GM18858 (cell line): ENCODE data around the gene NRGN.

Experiments used
- ATAC-seq: cut with Tn5 transposase; IDR thresholded peaks from one replicate; pipeline ENCODE4 v1.9.1; 2021; ENCODE audit not compliant: unreplicated experiment

The NRGN gene

DNA sequence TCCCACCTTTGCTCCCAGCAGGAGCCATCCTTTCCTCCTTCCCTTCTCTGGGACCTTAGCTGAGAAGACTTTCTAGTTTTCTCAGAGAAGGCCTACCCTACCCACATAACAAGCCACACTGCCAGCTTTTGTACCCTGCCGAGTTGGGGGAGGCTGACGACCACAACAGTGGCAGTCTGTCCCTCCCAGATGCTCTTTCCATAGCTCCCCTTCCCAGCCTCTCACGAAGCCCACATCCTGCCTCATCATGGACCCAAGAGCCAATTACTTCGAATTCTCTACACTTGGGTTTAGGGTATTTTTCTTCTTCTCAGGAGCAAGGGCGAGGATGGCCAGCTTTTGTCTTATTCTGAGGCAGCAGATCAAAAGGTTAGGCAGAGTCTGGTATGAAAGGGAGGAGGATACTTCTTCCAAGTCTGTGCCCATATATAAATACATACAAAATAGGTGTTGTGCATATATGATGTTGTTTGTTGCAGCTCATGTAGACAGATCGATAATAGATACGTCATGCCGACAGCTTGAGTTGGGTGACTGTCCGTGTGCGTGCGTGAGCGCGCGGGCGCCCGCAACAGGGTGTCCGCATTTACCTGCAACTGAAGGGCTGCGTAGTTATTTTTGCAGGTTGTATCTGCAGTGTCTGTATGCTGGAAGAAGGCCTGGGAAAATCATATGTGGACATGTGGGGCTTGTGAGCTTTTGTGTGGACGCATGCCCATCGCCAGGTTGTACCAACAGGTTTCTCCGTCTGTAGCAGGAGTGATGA lies 846 bp upstream of the NRGN start:
- ATAC-seq, result no peak

DNA sequence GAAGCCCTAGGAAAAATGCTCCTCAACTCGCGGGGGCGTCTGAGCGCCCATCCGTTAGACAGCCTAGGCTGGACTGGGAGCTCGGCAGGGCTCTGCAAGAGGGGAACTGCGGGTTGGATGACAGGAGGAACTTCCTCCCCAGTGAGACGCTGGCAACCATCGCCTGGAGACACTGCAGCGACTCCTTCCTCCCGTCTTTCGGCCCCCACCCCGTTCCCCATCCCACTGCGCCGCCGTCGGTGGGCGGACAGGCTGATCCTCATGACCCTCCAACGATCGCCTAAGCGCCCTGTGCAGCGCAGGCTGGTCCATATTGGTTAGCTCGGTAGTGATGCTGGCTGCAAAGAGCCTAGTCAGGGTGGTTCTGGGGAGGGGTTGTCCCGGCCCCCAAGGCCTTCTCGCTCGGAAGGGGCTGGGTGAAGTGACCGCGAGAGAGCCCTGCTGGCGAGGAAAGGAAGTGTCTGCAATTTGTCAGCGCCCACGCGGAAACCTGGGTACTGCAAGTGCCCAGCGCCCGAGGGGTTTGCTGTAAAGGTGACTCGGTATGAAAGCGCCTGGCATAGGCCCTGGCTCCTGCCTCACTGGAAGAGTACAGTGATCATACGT lies 638 bp downstream of the NRGN start:
- no peak for ATAC-seq

DNA sequence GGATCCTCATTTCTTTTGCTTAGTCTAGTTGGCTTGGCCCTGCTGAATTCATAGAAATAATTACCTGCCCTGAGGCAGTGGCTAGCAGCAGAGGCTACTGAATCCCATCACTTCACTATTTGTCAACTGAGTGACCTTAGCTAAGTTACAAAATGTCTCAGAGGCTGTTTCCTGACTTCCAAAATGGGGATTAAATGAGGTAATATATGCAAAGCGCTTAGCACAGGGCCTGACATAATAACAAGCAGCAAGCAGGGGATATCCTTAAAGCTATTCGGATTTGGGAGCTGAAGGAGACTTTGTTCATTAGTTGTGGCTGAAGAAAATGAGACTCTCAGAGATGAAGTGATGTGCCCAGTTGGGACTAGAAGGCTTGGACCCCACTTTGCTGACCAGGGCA lies 2.8 kb downstream of the NRGN start:
- no peak for ATAC-seq

DNA sequence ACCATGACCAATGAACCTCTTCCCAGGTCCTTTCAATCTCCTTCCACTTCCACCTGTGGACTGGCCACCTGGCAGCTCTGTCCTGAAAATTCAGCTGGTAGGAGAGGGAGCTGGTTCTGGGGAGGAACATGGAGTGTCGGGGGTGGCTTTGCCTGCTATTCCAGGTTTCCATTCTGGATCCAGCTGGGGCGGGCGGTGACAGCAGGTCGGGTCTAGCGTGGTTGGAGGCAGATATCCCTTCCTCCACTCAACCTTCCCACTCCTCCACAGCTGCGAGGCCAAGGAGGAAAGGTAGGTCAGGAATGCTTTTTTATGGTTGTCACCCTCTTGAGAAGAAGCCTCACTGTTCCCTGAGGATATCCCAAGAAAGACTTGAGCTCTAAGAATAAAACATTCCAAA lies 3.3 kb downstream of the NRGN start:
- ATAC-seq, result no peak

DNA sequence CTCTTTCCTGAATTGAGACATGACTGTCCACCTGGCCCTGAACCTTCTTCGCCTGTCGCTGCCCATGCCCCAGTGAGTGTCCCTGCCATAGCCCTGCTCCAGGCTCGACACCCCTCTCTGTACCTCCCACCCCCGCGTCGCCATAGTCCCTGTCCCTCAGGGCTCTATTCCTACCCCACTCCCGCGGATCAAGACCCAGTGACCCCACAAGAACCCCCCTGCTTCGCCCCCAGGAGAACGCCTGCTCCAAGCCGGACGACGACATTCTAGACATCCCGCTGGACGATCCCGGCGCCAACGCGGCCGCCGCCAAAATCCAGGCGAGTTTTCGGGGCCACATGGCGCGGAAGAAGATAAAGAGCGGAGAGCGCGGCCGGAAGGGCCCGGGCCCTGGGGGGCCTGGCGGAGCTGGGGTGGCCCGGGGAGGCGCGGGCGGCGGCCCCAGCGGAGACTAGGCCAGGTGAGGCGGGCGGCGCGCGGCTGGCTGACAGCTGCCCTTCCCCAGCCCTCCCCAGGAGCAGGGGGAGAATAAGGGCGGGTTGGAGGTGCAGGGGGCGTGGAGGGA lies 5.6 kb downstream of the NRGN start:
- ATAC-seq, result no peak

DNA sequence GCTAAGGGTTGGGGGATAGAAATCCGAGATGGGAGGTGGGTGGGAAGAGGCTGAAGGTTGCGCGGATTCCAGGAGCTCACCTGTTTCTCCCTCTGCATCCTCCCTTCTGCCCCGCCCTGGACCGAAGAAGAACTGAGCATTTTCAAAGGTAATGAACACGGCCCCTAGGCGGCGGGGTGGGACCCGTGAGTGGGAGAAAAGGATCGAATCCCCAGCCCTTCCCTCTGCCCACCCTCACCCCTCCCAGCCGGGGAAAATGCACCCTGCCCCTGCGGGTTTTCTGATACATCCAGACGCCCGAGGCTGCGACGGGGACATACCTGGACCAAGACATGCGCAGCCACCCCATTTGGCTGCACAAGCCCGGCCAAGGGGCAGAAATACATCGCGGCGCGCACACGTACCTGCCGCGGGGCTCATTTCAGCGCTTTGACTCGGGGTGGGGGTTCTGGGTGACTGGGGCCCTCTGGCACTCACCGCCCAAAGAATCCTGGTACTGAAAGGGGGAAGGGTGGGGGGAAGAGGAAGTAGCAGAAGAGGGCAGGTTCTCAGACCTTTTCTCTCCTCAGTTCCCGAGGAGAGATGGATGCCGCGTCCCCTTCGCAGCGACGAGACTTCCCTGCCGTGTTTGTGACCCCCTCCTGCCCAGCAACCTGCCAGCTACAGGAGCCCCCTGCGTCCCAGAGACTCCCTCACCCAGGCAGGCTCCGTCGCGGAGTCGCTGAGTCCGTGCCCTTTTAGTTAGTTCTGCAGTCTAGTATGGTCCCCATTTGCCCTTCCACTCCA lies 6.3 kb downstream of the NRGN start:
- ATAC-seq, result no peak

DNA sequence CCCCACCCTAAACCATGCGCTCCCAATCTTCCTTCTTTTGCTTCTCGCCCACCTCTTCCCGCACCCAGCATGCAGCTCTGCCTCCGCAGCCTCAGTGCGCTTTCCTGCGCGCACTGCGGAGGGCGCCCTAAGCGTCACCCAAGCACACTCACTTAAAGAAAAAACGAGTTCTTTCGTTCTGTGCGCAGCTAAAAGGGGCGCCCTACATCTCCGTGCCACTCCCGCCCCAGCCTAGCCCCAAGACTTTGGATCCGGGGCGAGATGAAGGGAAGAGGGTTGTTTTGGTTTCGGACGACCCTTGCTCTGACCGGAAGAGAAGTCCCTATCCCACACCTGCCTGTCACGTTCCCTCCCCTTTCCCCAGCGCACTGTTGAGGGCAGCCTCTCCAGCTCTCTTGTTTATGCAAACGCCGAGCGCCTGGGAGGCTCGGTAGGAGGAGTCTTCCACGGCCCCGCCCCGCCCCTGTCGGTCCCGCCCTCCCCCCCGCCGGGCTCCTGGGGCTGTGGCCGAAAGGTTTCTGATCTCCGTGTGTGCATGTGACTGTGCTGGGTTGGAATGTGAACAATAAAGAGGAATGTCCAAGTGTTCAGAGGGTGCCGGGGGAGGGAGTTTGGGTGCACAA lies 7.0 kb downstream of the NRGN start:
- ATAC-seq, result peak; percentile 82

DNA sequence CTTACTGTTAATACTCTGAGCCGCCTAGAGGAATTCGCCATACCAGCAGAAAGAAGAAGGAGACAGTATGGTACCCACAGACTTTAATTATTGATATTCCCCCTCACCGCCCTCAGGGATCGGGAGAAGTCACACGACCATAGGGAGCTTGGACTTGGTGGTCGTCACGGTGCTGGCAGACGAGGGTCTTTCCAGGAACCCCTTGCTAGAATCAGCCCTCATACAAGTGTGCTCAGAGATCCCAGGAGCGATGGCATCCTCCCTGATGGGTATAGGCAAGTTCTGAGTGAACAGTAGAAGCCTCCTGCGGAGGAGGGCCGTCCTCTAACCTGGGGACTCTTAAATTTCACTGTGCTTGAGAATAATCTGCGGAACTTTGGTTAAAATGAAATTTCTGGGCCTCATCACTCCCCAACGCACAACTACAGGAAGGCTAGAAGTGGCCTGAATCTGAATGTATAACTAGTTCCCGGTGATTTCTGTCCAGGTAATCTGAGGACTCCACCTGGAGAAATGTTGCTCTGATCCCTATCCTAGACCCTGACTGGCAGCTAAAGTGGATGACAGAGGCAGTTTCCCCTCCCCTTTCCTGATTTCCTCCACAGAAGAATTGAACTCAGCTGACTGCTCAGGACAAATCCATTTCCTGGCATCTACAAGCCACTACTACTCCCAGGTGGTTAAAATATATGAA lies 7.8 kb downstream of the NRGN start:
- ATAC-seq, result no peak

DNA sequence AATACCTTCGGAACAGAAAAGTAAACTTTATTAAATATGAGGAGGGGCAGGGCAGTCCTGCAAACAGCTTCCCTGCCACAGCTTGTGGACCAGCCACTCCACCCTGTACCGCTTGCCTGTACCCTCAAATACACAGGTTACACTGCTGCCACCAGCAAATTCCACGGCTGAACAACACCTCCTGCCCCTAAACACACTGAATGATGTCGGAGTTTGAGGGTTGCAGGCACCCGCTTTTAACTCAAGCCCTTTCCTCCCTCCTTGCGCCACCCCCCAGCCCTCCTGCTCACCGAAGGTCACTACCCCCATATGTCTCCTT lies 8.3 kb downstream of the NRGN start:
- ATAC-seq, result no peak

DNA sequence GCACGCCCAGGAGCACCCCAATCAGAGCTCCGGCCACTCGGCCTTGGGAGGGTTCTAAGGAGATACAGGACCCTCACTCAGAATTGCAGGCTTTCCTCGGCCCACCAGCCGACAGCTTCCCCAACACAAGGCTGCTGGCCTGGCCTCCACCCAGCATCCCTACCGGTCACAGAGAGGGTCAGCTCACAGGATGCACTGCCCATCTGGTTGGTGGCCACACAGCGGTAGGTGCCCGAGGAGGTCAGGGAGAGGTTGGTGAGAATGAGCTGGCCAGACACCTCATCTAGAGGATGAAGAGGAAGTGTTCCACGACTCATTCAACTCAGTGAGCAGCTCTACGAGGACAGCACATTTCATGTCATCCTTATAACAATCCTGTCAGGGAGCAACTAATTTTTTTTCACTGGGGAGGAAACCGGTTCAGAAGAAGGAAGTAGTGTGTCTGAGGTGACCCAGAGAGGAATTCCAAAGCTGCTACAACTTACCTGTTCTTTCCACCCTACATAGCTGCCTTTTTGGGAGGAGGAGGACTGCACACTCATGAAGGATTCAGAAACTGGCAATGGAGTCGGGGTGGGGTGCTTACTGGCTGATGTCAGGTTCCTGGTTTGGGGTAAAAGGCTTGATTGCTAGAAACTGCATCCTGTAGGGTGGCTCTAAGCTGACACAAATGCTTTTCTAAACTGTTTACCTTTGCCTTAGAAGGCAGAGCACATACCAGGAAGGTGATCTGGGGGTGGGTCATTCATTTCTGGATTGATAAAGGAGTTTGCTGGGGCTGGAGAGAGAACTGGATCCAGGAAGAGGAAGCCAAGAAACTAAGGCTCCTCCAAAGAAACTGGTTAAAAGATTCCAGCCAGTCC lies 9.0 kb downstream of the NRGN start:
- ATAC-seq, result no peak

DNA sequence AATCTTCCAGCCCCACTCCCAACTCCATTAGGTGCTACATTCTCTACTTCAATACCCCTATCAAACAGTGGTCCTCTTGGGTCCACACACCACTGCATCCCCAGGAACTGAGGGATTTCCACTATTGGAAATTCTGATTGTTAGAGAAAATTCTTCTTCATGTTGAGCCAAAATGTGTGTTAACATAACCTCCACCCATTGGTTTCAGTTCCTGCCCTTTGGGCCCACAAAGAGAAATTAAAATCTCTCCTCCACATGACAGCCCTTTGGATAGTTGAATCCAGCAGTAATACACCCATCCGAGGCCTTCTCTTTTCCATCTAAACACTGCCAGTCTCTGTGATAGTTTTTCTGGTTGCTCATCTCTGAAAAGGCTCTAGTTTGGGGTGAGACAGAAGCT lies 10.2 kb downstream of the NRGN start:
- ATAC-seq, result no peak

DNA sequence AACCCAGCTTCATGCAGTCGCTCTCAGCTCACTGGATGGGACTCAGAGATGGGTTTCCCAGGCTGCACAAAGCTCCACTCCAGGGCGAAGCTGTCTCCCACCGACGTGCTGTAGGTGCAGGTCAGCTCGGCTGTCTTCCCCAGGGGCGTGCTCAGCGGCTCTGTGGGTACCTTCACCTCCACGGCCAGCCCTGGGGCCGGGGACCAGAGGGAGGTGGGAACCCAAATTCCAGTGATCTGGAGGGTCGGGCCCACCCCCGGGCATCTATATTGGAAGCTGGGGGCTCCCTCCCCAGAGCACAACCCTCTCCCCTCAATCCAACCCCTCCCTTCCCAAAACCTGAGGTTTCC lies 11.6 kb downstream of the NRGN start:
- ATAC-seq, result no peak

DNA sequence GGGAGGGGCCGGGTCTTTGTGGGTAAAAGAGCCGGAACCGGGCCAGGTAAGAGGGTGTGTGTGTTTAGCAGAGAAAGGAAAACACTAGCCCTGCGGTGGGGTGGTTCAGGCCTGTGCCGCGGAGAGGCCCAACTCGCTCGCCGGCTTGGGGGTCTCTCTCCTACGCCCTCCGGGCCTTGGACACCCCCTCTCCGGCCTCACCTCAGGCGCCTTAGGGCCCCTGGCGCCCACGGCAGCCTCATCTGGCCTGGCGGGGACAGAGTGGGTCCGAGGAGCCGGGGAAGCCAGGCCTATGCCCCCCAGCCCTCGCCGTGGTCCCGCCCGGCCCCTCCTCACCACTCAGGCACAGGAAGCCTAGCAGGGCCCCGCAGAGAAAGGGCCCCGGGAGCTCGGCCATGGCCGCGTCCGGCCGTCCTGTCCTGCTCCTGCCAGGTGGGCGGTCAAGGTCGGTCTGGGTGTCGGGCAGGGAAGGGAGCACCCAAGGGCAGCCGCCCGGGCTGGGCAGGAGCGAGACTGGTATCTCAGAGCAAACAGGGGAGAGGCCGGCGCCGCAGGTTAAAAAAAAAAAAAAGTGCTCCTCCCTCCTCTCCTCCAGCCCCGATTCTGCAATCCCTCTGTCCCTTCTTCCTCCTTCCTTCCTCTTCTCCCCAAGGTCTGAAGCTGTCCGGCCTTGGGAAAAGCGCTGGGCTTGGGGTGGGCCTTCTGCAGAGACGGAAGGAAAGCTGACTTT lies 12.2 kb downstream of the NRGN start, which contains the start of gene VSIG2:
VSIG2 (minus strand) TSS at position 515 of the 730 bp plus-strand sequence; CDS start at position 397, 118 bp downstream.
- no peak for ATAC-seq

DNA sequence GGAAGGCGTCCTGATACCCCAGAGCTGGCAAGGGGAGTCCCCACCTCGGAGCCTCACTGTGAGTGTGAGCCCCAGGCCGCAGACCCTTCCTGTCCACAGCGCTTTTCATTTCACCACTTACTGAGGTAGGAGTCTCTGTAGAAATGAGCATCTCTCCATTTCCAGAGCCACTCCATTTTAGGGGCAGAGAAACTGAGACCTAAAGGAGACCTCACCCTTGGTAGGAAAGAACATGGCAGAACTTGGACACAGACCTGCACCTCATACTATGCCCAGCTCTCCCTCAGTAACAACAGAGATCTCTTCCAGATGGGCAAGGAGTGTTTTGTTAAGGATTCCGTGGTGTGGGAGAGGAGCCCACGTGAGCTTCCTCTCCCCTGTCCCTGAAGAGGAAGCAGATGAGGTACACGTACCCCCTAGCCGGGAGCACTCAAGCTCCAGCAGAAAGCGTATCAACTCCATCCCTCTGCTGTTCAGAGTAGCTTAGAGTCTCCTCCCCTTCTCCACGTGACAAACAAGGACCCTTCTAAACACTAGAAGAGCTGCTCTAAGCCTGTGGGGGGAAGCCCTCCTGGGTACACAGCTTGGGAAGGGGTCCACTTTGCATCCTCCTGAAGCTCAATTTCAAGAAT lies 12.8 kb downstream of the NRGN start:
- no peak for ATAC-seq

DNA sequence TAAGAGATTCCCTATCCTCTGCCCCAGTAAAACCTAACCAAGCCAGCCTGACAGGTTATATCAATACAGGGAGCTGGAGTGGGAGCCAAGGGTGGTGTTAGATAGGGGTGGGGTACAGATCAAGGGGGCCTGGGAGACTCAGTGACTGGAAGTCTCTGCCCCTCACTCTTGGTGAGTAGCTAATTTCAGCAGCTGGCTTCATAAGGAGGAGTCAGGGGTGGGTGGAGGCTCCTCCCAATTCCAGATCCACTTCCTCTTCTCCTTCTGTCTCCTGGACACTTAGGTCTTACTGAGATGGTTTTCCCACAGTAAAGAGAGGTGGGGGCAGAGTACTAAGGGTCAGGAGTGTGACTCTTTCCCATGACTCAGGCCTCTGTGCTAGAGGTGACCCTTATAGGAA lies 13.5 kb downstream of the NRGN start:
- ATAC-seq, result no peak

DNA sequence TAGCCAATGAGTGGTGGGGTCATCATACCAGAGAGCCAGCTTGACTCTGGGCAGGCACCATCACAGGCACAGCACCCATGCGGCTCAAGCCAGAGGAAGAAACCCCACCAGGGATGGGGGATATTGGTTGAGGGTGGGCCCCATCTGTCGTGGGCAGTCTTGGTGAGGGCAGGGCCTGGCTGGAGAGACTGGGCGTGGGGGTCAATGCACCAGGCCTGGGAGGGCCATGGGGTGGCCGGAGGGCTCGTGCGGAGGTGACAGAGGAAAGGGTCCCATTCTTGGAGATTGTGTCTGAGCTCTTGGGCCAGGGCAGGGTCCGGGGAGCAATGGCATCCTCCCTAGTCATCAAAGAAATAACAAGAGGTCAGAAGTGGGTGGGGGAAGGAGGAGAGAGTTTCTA lies 13.9 kb downstream of the NRGN start:
- ATAC-seq, result no peak

DNA sequence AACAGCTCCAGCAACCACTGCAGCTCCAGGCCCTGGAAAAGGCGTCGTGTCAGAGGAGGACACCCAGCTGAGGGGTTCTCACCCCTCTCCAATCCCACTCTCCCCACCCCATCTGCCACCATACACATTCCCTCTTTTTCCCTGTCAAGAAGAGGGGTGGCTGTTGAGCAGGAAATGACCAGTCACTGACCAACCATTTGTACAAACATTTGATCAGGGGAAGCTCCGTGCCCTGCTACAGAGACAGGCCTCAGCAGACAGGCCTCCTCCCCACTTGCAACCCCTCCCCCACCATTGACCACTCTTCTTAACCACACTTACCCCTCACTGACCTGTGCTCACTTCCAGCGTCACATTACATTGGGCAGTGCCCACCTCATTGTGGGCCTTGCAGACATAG lies 14.6 kb downstream of the NRGN start:
- ATAC-seq, result no peak

DNA sequence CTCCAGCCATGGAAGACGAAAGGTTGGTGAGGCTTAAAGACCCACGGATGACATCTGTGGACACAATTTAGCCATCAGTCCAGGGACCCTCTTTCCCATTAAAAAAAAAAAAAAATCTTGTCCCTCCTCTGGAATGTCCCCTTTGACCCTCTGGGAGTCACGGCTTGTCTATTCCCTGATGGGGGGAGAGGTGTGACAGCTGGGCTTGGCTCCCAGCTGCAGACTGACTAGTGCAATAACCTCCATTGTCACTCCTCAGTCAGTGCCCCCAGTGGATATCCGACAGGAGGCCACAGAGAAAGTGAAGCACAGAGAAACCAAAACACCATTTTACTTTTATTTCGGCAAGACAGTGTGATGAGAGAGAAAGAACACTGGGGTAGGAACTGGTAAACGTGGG lies 15.0 kb downstream of the NRGN start:
- ATAC-seq, result no peak
